ENCODE results near the gene DGAT2L6. TPM values are rescaled to one million over a fixed set of nuclear protein-coding genes. Genes with fewer than 3 reads are reported as not detected.

The DGAT2L6 gene
- not detected for polyA plus RNA-seq (2012; ENCODE audit: insufficient read depth, insufficient read length, low read depth)

DNA sequence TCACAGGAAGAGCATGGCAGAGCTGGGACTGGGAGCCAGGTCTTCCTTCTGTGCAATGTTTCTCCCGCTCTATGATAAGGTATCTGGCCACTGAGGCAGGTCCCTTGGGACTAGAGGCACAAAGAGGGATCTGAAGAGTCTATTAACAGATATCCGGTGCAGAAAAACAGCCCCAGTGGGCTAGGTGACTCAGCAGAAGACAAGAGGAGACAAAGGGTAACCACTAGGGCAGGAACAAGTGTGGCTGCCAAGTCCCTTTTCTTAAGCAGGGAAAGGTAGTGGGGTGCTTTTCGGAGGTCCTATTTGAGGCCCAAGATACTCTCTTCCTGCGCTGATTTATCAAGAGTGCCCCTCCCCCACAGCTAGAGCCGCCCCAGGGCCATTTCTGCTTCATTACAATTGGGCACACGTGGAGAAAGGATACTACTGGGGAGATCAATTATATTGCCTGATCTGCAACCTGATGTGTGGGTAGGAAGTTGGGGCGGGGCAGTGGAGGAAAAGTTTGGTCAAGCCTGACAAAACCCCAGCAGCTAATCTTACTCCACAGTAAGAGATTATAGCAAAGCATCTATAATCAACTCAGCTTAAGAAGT lies at the start of gene DGAT2L6:
TSS of gene DGAT2L6 (plus strand) at position 546 of the 596 bp plus-strand sequence. CDS start 100 bp downstream, outside the sequence.
- peak; percentile 25 for DNase-seq
- Histone ChIP-seq H3K4me3 (ENCODE audit: low read depth, low read length) (no peak within 1 kb of the TSS), H3K9me3 (no peaks in the 10 kb centered on the region), H3K27me3 (no peaks in the 10 kb centered on the region), H3K36me3 (no peaks in the 10 kb centered on the region), H3K4me1 (no peaks in the 10 kb centered on the region)
- TF ChIP-seq, protein P1, sequence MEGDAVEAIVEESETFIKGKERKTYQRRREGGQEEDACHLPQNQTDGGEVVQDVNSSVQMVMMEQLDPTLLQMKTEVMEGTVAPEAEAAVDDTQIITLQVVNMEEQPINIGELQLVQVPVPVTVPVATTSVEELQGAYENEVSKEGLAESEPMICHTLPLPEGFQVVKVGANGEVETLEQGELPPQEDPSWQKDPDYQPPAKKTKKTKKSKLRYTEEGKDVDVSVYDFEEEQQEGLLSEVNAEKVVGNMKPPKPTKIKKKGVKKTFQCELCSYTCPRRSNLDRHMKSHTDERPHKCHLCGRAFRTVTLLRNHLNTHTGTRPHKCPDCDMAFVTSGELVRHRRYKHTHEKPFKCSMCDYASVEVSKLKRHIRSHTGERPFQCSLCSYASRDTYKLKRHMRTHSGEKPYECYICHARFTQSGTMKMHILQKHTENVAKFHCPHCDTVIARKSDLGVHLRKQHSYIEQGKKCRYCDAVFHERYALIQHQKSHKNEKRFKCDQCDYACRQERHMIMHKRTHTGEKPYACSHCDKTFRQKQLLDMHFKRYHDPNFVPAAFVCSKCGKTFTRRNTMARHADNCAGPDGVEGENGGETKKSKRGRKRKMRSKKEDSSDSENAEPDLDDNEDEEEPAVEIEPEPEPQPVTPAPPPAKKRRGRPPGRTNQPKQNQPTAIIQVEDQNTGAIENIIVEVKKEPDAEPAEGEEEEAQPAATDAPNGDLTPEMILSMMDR (IDR thresholded peaks at IDR 0.05; ENCODE audit: low read depth, low read length): no peak

- TF ChIP-seq, protein P1 (IDR thresholded peaks at IDR 0.05; ENCODE audit: low read depth, low read length): no peak
- Histone ChIP-seq H3K9me3 (no peaks in the 10 kb centered on the region), H3K27me3 (no peaks in the 10 kb centered on the region), H3K36me3 (no peaks in the 10 kb centered on the region), H3K4me3 (ENCODE audit: low read depth, low read length) (no peak overlapping the region), H3K4me1 (no peaks in the 10 kb centered on the region)
- no peak for DNase-seq
Measured at GRCh38 chrX:70128071-70128470, 49.2 kb upstream of the DGAT2L6 start.

- Histone ChIP-seq H3K36me3 (no peaks in the 10 kb centered on the region), H3K4me3 (ENCODE audit: low read depth, low read length) (no peak overlapping the region), H3K4me1 (no peaks in the 10 kb centered on the region), H3K9me3 (no peaks in the 10 kb centered on the region), H3K27me3 (no peaks in the 10 kb centered on the region)
- TF ChIP-seq, protein P1 (IDR thresholded peaks at IDR 0.05; ENCODE audit: low read depth, low read length): no peak
- no peak for DNase-seq
Measured at GRCh38 chrX:70129816-70130215, 47.5 kb upstream of the DGAT2L6 start.

DNA sequence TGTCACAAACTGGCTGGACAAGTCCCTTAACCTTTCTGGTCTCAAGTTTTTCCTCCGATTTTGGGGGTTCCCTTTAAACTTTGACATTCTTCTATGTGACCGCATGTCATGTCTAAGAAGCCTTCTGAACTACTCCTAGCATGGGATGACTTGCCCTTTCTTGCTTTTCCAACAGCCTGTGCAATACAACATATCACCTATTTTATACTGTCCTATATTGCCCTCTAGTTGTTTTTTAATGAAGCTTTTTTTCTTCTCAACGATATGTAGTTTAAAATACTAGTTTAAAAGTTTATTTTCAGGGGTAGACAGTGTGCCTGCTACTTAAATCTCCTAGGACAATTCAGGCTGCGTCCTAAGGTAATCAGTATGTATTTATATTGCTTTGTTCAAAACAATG lies 45.1 kb upstream of the DGAT2L6 start:
- H3K27me3 ChIP-seq: no peaks in the 10 kb centered on the region
- no peaks in the 10 kb centered on the region for H3K4me1 ChIP-seq
- TF ChIP-seq, protein P1 (IDR thresholded peaks at IDR 0.05; ENCODE audit: low read depth, low read length): peak; percentile 6; the same call in 1 of the 2 replicates
- no peaks in the 10 kb centered on the region for H3K36me3 ChIP-seq
- no peak overlapping the region for H3K4me3 ChIP-seq (ENCODE audit: low read depth, low read length)
- no peak for DNase-seq
- no peaks in the 10 kb centered on the region for H3K9me3 ChIP-seq

- no peaks in the 10 kb centered on the region for H3K4me1 ChIP-seq
- TF ChIP-seq, protein P1 (IDR thresholded peaks at IDR 0.05; ENCODE audit: low read depth, low read length): no peak
- H3K9me3 ChIP-seq: no peaks in the 10 kb centered on the region
- H3K36me3 ChIP-seq: no peaks in the 10 kb centered on the region
- DNase-seq: no peak
- peak overlapping the region; percentile 88 for H3K4me3 ChIP-seq (ENCODE audit: low read depth, low read length)
- no peaks in the 10 kb centered on the region for H3K27me3 ChIP-seq
Measured at GRCh38 chrX:70132877-70133302, 44.4 kb upstream of the DGAT2L6 start.

DNA sequence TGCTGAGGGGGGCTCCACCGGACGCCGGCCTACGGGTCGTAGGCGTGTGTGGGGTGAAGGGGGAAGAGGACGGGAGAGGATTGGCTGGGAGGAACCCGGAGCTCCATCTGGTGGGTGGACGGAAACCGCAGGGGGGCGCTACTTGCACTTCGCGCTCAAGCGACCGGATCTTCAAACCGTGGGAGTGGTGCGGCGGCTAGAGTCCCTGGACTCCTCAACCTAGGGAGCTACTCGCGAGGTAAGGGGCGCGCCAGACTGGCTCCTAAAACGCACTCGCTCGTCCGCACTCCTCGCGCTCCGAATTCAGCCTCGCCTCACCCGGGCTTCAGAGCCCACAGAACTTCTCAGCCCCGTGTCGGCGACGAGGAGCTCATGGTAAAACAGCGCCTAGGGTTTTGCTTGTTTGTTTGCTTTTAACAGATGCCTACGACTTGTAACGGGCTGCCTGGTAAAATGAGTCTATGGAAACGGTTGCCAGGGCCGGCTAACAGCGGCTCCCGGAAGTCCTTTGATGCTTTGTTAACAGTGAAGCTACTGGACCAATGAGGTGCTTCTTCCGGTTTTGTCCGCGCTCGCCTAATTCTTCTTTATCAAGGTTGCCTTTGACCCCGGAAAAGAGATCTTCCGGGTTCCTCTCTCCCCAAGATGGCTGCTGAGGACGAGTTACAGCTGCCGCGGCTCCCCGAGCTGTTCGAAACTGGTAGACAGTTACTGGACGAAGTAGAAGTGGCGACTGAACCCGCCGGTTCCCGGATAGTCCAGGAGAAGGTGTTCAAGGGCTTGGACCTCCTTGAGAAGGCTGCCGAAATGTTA lies 43.8 kb upstream of the DGAT2L6 start, which contains the start of gene IGBP1:
TSS of gene IGBP1 (plus strand) at position 145 of the 813 bp plus-strand sequence. CDS start at position 646, 501 bp downstream.
- Histone ChIP-seq H3K4me1 (no peaks in the 10 kb centered on the region), H3K27me3 (no peaks in the 10 kb centered on the region), H3K9me3 (no peaks in the 10 kb centered on the region), H3K4me3 (ENCODE audit: low read depth, low read length) (peak within 1 kb of the TSS; percentile 88), H3K36me3 (no peaks in the 10 kb centered on the region)
- TF ChIP-seq, protein P1 (IDR thresholded peaks at IDR 0.05; ENCODE audit: low read depth, low read length): peak; percentile 64
- peak; percentile 88 for DNase-seq
